GM19240 (cell line): ENCODE results near the gene DCST1.

Experiments used
- DNase-seq: peaks from one replicate; pipeline ENCODE4 v3.0.0; 2011; ENCODE audit warnings: low spot score; ENCODE audit not compliant: insufficient read length

The DCST1 gene

GRCh38 chr1:155051777-155052398, 18.3 kb downstream of the DCST1 start:
- no peak for DNase-seq

- DNase-seq: no peak
Measured at GRCh38 chr1:155052439-155053395, 19.1 kb downstream of the DCST1 start.

DNA sequence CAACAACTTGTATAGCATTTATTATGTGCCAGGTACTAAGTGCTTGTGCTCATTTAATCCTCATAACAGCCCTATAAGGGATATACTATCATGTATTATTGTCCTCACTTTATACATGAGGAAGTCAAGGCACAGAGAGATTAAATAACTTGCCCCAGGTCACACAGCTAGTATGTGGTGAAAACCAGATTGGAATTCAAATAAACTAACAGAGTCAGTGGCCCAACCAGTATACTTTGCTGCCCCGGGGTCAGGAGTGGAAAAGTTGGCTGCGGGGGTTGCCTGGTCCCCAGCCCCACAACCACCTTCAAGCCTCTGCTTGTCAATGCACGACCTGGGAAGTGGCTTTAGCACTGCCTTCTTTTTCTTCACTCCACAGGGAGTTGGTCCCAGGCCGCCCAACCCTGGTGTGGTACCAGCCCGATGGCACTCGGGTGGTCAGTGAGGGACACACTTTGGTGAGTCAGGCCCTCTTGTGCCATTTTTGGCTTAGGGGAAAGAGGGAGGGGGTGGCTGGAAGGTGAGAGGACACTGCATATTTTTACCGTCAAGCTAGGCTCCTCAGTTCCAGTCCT, 20.0 kb downstream of the DCST1 start:
- no peak for DNase-seq

- DNase-seq: no peak
Measured at GRCh38 chr1:155057104-155057503, 23.5 kb downstream of the DCST1 start.

DNA sequence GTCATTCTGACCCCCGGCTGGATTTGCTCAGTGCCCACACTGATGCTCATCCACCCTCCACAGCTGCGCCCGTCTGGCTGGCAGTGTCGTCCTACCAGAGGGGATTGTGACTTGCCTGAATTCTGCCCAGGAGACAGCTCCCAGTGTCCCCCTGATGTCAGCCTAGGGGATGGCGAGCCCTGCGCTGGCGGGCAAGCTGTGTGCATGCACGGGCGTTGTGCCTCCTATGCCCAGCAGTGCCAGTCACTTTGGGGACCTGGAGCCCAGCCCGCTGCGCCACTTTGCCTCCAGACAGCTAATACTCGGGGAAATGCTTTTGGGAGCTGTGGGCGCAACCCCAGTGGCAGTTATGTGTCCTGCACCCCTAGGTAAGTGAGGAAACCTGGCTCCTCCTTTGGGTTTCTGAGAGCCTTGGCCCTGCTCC, 24.2 kb downstream of the DCST1 start:
- DNase-seq: no peak

- DNase-seq: no peak
Measured at GRCh38 chr1:155060736-155061135, 27.1 kb downstream of the DCST1 start.

GRCh38 chr1:155061381-155062150, 27.9 kb downstream of the DCST1 start:
- DNase-seq: peak; percentile 91

- no peak for DNase-seq
Measured at GRCh38 chr1:155062151-155062686, 28.6 kb downstream of the DCST1 start.

DNA sequence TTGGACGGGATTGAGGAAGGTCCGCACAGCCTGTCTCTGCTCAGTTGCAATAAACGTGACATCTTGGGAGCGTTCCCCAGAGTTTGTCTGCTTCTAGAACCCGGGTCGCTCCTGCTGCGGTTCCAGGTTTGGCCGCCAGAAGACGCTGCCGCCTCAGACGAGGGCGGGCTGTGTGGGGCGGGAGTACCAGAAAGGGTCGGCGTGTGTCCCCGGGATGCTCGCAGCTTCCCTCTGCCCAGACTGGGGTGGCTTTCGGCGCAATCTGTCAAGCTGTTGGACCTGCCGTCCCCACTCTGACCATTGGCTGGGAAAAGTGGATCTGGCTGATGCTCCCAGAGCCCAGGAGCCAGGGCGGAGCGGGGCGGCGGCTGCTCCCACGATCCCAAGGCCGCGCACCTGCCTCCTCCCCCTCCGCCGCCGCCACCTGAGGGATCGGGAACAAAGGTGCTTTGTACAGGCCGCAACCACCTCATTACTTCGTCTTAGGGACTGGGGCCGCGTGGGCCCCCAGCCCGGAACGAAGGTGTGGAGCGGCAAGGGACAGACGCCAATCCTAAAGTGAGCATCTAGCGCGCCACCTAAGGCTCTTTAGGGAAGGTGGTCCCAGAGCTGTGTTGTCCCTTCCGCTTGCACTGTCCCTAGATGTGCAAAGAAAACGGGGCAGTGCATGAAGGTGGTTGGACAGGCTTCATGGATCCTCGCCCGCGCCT, 29.2 kb downstream of the DCST1 start:
- DNase-seq: no peak

- no peak for DNase-seq
Measured at GRCh38 chr1:155063550-155064110, 30.0 kb downstream of the DCST1 start, which contains the start of gene EFNA4. TSS of gene EFNA4 (plus strand) at chr1:155063740. CDS start at chr1:155063824, 84 bp downstream.

- DNase-seq: no peak
Measured at GRCh38 chr1:155064111-155064831, 30.6 kb downstream of the DCST1 start.

DNA sequence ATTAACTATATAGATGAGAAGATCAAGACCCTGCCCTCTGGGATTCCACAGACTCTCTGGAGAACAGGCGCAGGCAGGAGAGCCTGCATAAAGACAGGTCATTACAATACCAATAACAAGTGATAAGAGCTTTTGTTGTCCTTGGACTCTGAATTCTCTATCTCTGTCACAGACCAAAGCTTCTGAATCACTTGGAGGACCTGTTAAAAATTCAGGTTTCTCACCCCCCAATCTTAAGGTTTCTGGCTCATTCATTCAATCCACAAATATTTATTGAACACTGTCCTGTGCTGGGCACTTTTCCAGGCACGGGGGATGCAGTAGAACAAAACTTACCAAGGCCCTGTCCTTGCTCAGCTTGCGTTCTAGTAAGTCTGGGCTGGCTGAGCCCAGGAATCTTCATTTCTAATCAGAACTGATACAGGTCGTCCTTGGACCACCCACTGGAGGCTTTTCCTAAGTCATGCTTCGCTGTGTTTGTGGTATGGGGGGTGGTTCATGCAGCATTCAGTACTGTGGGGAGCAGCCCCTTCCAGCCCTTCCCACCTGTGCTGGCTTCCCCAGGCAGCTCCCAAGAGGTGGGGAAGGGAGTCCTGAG, 31.3 kb downstream of the DCST1 start:
- DNase-seq: no peak

- no peak for DNase-seq
Measured at GRCh38 chr1:155066777-155067176, 33.2 kb downstream of the DCST1 start.

- DNase-seq: no peak
Measured at GRCh38 chr1:155068599-155068998, 35.0 kb downstream of the DCST1 start.

DNA sequence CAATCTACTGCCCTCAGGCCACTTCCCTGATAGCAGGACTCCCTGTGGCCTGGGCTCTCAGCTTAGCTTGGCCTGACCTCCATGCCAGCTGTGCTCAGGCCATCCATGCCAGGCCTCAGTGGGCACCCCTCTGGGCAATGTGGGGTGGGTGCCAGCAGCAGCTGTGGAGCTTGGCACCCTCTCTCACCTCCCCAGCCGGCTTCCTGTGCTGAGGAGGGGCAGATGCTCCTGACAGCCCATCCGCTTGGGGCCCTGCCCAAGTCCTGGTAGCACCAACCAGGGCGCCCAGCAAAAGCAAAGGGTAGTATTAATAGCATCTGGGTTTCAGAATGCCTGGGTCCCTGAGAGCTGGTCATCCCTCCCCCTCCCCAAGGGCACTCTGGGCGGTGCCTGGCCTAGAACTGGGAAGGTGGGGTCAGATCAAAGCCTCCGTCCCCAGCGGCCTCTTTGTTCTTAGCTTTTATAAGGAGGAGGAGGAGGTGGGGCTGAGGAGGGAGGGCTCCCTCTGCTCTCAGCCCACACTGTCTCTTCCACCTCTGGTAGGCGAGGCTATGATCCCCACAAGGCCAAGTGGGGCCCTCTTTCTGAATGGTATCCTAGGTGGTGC, 36.0 kb downstream of the DCST1 start:
- no peak for DNase-seq

DNA sequence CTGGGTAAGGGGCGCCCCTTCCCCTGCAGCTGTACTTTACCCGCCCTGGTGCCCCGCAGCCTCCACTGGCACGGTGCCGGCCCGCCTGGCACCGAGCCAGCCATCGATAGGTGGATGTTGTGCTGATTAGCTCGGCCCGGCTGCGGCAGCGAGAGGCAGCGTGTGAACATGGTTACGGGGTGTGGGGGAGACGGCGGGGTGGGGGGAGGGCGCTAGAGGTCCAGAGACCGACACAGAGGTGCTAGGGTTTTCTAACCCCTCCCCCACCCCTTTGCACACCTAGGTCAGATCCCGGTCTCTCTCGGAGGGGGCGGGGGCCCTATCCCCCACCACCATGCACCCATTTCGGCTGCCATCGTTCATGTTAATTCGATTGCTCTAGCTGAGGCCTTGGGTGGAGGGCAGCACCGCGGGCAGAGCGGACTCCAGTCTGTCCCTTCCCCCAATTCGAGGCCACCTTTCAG, 36.6 kb downstream of the DCST1 start:
- no peak for DNase-seq

DNA sequence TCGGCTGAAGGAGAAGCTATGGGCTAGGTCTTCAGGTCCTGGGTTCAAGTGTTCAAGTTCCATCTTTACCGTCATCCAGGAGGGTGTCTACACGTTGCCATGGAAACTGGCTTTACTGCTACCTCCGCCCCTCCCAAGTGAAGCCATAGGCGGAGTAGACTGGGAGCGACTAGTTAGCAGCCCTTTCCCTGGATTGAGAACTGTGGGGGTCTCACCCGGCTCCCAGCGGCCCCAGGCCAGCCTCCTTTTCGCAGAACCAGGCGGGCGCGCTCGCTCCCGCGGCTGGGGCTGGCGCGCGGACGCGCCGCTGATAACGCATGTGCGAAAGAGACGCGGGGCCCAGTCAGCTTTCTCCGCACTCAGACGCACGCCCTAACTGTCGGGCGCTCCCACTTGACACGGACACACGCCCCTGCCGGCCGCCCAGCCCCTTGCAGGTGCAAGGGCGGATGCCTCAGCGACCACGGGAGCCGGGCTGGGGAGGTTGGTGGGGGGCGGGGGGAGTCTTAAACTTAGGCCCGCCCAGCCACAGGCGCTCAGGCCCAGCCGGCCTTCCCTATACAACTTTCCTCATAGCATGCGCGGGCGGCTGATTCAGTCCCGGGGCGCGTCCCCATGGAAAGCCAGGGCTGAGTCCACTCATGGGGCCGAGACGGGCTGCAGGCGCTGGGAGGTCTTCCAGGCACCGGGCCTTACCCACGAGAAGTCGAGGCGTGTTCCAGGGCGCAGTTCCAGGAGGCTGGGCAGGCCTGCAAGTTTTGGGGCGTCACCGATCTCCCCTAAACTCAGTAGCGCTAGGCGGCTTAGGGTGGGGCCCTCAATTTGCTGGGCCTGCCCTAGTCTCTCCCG, 37.3 kb downstream of the DCST1 start:
- DNase-seq: peak; percentile 71

DNA sequence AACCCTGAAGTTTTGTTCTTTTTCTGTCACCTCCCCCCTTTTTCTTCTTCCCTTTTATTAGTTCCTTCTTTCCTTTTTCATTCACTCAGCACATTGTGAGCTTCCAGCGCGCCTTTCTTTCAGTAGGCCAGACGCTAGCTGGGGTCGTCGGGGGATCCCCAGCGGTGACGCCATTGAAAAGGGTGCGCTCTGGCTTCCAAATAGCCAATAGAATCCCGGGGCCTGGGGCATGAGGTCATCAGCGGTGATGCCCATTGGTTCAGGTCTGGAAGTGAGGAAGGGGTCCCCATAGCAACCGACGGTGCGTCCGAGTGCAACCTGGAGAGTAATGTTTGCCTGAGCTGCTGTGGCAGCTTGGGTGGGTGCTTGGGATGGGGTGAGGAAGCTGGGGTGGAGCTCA, 38.1 kb downstream of the DCST1 start:
- DNase-seq: no peak
